Kidney tubule cell (primary cell): Measurements from ENCODE around the gene ZNF680.
"Not testable (repeated sequence)": the region's sequence is repeated elsewhere in the genome, so short reads cannot be mapped to it uniquely, and the experiment has no call there.

Experiments
- DNase-seq: peaks from one replicate; pipeline ENCODE4 v3.0.0-alpha.2; 2018; ENCODE audit warnings: low spot score

Gene ZNF680

GRCh38 chr7:64562626-64563278 is at the start of gene ZNF680:
Gene ZNF680 (minus strand): TSS chr7:64563071. CDS start chr7:64562954, 117 bp downstream.
- DNase-seq, result peak; percentile 96

GRCh38 chr7:64612452-64612851 is 49.6 kb upstream of the ZNF680 start:
- DNase-seq, result no peak

DNA sequence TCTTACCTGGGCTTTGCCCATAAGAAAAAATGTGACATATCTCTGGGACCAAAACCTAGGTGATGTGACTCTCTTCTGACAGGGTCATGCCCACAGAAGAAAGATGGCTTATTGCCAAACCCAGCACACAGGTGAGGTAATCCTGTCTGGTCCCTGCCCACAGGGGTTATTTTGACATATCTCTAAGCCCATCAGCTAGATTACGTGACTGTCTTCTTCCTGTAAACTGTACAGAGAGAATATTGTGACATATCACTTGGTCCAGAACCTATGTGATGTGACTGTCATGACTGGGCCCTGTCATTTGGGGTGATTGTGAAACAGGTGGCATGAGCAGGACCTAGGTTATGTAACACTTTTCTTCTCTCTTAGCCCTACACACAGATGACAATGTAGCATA is 48.8 kb upstream of the ZNF680 start:
- no peak for DNase-seq

DNA sequence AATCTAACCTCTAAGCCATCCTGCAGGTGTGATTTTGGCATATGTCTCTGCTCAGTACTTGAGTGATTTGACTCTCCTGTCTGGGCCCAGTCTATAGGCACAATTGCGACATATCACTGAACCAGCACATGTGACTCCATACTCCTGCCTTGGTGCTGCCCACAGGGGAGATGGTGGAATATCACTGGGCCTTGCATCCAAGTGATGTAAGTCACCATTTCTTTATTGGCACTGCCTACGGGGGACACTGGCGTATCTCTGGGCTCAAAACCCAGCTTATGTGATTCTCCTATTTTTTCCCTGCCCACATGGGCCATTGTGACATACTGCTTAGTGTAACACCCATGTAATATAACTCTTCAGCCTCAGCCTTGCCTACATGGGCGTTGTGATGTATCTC is 48.1 kb upstream of the ZNF680 start:
- no peak for DNase-seq

GRCh38 chr7:64608116-64608910 is 45.4 kb upstream of the ZNF680 start:
- no peak for DNase-seq

DNA sequence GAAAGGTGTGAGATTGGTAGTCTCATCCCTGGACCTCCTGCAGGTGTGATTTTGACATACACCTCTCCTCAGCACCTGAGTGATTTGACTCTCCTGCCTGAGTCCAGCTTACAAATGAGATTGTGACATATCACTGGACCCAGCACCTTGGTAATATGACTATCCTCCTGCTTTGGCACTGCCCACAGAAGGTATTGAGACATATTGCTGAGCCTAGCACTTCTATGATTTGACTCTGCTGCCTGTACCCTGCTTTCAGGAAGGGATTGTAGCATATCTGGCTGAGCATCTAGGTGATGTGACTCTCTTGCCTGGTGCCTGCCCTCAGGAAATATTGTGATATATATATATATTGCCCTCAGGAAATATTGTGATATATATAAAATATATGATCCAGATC is 43.5 kb upstream of the ZNF680 start:
- no peak for DNase-seq

- DNase-seq, result no peak
These were observed 40.4 kb upstream of the ZNF680 start for GRCh38 chr7:64603271-64603670.

- peak; percentile 39 for DNase-seq
These were observed 39.6 kb upstream of the ZNF680 start for GRCh38 chr7:64602518-64602917.

- no peak for DNase-seq
These were observed 39.2 kb upstream of the ZNF680 start for GRCh38 chr7:64602086-64602485.

- DNase-seq, result peak; percentile 21
These were observed 36.5 kb upstream of the ZNF680 start for GRCh38 chr7:64599359-64599758.

- no peak for DNase-seq
These were observed 28.1 kb upstream of the ZNF680 start for GRCh38 chr7:64590971-64591370.

- no peak for DNase-seq
These were observed 19.3 kb upstream of the ZNF680 start for GRCh38 chr7:64581926-64582894.

- no peak for DNase-seq
These were observed 18.5 kb upstream of the ZNF680 start for GRCh38 chr7:64581391-64581790.

- DNase-seq, result peak; percentile 77
These were observed 11.7 kb upstream of the ZNF680 start for GRCh38 chr7:64574540-64575099.

DNA sequence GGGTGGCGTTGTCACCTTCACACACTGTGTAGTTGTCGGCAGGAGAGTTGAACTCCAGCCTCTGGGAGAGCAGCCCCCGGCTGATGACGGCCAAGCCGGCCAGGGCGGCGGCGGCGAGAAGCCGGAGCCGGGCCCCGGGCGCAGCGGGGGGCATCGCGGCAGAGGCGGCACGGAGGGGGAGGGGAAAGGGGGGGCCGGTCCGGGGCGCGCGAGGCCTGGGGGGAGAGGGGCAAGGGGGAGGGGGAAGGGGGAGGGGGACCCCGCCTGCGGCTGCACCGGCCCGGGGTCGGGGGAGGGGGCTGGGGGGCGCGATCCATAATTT is 7.4 kb upstream of the ZNF680 start:
- not testable (repeated sequence) for DNase-seq

DNA sequence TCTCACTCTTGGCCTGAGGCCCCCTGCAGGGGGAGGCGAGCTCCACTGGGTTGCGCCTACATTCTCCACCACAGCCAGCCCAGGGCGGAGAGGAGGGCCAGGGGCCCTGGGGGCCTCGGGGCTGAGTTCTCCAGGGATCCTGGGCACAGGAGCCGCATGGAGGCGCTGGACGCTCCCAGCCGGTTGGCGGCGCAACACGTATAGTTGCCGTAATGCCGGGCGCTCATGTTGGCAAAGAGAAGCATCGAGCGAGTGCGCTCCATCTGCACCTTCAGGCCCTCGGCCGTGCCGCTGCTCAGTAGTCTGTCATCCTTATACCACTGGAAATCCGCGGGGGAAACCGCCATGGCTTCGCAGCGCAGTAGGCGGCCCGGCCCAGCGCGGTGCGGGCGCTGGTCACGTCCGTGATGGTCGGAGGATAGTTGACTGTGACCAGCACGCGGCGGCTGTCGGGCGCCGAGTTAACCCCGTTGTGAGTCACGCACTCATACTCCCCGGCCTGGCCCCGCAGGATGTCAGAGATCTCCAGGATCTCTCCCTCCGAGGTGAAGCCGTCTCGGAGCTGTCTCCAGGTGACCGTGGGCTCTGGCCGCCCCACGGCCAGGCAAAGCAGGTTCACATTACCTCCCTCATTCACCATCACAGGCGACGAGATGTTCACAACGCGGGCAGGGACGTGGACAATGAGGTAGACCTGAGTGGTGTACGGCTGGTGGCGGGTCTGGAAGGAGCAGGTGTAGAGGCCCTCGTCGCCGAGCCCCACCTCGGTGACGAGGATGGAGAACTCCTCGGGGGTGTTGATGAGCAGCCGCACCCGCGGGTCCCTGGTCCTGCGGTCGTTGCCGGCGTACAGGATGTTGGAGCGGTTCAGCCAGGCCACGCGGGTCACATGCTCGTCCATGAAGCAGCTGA is 6.8 kb upstream of the ZNF680 start:
- peak; percentile 35 for DNase-seq

GRCh38 chr7:64562256-64562625 is 630 bp downstream of the ZNF680 start:
- DNase-seq, result no peak

GRCh38 chr7:64559206-64559605 is 3.7 kb downstream of the ZNF680 start:
- peak; percentile 28 for DNase-seq

- no peak for DNase-seq
These were observed 4.1 kb downstream of the ZNF680 start for GRCh38 chr7:64558781-64559180.

DNA sequence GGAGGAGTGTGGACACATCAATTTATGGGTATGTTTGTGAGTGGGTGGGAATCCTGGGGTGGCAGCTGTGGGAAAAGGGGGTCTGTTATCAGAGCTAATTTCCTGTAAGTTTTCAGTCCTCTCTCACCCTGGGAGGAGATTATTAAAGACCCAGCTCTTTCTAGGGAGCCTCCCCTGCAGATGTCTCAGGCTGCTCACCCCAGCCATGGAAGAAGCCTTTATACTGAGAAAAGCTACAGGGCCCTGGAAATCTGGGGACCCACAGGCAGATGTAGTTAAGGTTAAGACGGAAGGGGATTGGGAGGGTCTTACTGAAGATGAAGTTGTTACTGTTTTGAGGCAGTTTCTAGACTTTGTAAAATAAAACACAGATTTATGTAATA is 4.6 kb downstream of the ZNF680 start:
- no peak for DNase-seq

DNA sequence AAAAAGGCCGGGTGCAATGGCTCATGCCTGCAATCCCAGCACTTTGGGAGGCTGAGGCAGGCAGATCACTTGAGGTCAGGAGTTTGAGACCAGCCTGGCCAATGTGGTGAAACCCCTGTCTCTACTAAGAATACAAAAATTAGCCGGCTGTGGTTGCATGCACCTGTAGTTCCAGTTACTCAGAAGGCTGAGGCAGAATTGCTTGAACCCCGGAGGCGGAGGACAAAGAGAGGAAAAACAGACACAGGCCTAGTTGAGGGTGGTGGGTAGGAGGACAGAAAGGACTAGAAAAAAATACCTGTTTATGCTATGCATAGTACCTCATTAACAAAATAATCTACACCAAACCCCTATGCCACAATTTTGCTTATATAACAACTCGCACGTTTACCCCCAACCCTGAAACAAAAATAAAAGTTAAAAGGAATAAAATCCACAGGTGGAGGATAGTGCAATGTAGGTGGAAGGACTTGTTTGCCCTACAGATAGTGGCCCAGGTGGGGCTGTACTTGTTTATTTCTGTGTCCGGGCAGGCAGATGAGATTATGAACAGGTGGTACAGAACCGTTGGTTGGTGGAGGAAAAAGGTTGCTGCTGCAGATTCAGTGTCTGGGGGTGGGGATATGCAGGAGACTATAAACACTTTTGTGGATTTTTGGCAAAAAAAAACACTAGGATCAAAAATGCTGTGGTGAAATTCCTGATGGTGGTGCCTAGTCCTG is 5.1 kb downstream of the ZNF680 start:
- no peak for DNase-seq
